KBM-7 (cell line): ENCODE results near the gene PRKRIP1.
"Not testable (repeated sequence)": the region's sequence is repeated elsewhere in the genome, so short reads cannot be mapped to it uniquely, and the experiment has no call there.

ENCODE experiments used
- DNase-seq: peaks from one replicate; pipeline ENCODE4 v3.0.0-alpha.2; 2015
- in situ Hi-C: fragments of 300-500 bp; cut with MboI; formaldehyde crosslinking; loops from 2 replicates; pipeline ENCODE4 v1.14.3; 2020; ENCODE audit warnings: low sequenced_read_pairs, low pct_unique_long_range_greater_than_20kb, mixed read lengths

PRKRIP1 gene

DNA sequence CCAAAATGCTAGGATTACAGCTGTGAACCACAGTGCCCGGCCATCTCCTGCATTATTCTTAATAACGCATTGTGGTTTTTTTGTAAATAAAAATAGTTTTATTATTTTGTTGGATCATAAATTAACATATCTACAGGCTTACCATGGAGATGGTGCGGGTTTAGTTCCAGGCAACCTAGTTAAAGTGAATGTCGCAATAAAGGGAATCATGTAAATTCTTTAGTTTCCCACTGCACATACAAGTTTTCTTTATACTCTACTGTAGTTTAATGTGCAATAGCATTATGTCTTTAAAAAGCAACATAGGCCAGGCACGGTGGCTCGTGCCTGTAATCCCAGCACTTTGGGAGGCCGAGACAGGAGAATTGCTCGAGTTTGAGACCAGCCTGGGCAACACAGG, 2.4 kb downstream of the PRKRIP1 start:
- in situ Hi-C loops = no loop called here

DNA sequence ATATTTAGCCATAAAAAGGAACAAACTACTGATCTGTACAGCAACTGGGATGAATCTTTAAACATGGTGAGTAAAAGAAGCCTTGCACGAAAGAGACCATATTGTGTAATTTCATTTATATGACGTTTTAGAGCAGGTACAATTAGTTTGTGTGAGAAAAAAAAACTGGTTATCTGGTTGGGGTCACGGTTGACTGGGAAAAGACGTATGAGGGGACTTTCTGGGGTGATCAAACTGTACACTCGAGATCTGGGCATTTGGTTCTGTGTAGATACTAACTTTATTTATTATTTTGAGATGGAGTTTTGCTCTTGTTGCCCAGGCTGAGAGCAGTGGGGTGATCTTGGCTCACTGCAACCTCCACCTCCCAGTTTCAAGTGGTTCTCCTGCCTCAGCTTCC, 4.2 kb downstream of the PRKRIP1 start:
- DNase-seq = no peak
- in situ Hi-C loops = no loop called here

More for the DNA sequence above, 2.4 kb downstream of the PRKRIP1 start:
- DNase-seq = no peak

DNA sequence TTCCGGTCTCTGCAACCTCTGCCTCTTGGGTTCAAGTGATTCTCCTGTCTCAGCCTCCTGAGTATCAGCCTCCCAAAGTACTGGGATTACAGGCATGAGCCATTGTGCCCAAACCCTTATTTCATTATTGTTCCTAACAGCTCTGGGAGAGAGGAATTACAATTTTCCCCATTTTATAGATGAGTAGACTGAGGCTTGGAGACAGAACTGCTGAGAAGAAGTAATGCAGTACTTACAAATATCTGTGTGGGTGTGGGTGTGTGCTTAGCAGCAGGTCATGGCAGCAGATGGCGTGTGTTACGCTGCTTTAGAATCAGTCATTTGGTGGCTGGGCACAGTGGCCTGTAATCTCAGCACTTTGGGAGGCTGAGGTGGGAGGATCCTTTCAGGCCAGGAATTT, 7.4 kb downstream of the PRKRIP1 start:
- DNase-seq = no peak
- in situ Hi-C loops = no loop called here

DNA sequence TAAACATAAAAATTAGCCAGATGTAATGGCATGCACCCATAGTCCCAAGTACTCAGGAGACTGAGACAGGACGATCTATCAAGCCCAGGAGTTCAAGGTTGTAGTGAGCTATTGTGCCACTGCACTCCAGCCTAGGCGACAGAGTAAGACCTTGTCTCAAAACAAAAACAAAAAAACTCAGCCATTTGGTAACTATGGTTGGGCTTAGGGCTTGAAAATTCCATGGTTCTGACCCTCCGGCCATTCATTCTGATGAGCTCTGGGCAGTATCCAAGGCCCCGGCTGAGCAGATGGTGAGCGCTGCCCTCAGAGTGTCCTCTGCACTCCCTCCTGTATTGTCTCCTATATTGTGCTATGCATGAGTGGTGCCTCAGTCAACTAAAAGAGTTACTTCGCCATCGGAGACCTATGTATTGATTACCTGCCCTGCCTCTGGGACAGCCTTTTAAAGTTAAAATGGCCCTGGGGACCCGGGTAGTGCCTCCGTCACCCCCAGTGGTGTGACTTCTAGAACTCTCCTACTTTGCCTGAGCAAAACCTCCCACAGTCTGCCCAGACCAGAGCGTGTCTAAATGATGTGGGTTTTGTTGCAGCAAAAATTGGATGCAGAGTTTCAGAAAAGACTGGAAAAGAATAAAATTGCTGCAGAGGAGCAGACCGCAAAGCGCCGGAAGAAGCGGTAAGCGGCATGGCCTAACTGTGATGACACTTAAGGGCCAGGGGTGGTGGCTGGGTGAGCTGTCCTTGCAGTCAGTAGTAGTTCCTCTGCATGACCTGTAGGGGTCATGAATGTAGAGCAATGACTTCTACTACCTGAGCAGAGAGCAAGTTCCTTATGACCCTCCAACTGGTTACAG, 8.1 kb downstream of the PRKRIP1 start:
- peak; percentile 73 for DNase-seq
- in situ Hi-C loops = no loop called here

DNA sequence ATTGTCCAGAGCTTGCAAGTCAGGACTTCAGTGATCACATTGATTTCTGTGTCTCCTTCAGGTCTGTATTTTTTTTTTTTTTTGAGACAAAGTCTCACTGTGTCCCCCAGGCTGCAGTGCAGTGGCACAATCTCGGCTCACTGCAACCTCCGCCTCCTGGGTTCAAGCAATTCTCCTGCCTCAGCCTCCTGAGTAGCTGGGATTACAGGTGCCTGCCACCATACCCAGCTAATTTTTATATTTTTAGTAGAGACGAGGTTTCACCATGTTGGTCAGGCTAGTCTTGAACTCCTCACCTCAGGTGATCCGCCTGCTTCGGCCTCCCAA, 8.7 kb downstream of the PRKRIP1 start:
- in situ Hi-C loops, DNase-seq: not testable (repeated sequence)

DNA sequence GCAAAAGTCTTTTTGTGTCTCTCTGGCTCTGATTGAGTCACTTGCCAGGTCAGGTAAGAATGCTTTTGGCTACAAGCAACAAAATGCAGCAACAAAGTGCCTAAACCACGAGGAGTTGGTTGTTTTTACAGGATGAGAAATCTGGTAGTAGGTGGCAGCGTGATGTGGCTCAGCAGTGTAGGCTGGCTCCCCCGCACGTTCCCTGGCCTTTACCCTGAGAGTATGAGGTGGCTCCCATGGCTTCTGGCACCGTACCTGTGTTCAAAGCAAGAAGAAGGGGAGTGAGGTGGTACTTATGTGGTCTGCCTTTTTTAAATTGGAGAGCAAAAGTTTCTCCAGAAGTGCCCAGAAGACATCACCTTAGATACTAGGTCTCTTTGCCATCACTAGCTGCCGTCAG, 11.7 kb downstream of the PRKRIP1 start:
- DNase-seq = no peak
- in situ Hi-C loops = no loop called here

DNA sequence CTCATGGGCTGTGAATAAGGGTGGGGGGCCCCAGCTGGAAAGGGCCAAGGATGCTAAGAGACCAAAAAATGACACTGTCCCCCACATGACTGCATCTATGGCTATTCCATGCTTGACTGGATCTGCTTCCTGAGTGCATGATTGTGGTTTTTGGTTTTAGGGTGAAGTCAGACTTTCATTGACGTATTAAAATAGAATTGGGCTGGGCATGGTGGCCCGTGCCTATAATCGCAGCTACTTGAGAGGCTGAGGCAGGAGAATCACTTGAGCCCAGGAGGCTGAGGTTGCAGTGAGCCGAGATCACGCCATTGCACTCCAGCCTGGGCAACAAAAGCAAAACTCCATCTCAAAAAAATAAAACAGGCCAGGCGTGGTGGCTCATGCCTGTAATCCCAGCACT, 12.4 kb downstream of the PRKRIP1 start:
- in situ Hi-C loops = not testable (repeated sequence)
- peak; percentile 41 for DNase-seq

DNA sequence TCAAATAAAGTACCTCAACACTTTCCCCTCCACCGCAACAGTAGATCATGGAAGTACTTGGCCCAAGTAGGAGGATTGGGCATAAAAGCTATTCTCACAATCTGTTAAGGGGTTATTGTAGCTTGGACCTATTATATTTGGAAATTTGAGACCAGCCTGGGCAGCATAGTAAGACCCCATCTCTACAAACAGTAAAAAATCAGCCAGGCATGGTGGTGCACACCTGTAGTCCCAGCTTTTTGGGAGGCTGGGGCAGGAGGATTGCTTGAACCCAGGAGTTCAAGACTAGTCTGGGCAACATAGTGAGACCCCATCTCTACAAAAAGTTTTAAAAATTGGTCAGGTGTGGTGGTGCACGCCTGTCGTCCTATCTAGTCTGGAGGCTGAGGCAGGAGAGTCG, 13.2 kb downstream of the PRKRIP1 start:
- in situ Hi-C loops = no loop called here
- no peak for DNase-seq

DNA sequence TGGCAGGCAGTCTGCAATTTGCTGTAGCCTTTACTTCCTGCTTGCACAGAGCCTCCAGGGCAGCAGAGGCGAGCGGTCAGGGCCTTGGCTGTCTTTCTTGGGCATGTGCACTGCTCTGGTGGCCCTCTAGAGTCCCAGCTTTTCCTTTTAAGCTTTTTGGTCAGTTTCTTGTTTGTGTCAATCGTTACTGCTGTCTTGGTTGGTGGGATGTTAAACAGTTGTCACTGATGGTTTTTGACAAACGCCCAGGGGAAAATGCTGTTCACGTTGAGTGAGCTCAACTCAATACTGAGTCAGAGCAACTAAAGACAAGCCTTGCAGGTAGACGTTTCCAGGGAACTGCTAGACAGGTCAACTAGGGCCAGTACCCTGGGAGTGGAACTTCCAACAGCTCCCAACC, 14.0 kb downstream of the PRKRIP1 start:
- in situ Hi-C loops = no loop called here
- DNase-seq = no peak

DNA sequence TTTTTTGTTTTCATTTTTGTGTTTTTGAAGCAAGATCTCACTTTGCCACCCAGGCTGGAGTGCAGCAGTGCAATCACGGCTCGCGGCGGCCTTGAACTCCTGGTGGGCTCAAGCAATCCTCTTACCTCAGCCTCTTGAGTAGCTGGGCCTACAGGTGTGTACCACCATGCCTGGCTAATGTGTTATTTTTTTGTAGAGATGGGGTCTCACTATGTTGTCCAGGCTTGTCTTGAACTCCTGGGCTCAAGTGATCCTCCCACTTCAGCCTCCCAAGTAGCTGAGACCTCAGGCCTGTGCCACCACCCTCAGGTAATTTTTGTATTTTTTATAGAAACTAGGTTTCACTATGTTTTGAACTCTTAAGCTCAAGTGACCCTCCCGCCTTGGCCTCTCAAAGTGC, 14.8 kb downstream of the PRKRIP1 start:
- in situ Hi-C loops = no loop called here
- DNase-seq = no peak

DNA sequence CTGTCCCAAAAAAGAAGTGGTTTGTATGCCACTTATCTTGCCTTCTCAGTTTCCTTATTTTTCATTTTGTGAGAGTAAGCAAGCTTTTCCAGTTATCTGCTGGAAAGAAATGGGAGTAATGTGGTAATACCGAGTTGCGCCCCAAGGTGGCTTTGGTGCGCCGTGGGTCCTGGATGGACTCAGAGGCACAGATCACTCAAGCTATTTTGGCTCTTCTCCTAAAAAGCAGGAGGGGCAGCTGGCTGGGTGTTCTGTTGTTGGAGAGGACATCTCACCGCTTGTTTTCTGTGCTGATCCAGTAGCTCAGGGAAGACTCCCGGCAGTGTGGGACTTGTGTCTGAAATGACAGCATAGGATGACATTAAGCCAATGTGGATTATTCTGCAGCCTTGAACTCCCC, 16.4 kb downstream of the PRKRIP1 start:
- in situ Hi-C loops = no loop called here
- DNase-seq = peak; percentile 71

DNA sequence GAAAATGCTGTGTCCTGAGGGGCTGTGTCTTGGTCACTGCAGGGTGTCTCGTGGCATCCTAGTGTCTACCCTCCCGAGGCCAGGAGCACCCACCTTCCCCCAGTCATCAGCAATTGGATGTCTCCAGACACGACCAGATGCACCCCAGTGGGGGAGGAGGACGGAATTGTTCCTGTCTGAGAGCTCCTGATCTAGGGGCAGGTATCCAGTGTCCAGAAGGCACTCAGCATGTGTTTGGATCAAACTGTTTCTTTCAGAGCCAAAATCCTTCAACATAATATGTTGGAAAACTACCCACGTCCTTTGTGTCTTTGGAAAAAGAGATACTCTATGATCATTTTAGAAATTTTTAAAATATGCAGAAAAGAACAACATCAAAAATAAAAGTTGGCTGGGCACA, 16.9 kb downstream of the PRKRIP1 start:
- in situ Hi-C loops = no loop called here
- no peak for DNase-seq

DNA sequence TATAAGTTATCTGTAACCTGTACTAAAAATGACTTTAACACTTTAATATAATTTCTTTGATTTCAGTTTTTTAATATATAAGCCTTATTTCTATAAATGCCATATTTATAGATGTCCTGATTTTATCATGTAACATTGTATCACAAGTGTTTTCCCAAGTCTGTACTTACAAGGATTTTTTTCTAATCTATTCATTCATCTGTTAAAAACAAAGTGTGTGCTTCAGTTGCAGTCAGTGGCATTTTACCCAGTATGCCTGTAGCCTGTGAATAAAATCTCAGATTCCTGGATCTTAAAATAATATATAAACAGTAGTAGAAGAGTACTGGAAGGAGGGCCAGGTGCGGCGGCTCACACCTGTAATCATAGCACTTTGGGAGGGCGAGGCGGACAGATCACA, 17.4 kb downstream of the PRKRIP1 start:
- in situ Hi-C loops = no loop called here

DNA sequence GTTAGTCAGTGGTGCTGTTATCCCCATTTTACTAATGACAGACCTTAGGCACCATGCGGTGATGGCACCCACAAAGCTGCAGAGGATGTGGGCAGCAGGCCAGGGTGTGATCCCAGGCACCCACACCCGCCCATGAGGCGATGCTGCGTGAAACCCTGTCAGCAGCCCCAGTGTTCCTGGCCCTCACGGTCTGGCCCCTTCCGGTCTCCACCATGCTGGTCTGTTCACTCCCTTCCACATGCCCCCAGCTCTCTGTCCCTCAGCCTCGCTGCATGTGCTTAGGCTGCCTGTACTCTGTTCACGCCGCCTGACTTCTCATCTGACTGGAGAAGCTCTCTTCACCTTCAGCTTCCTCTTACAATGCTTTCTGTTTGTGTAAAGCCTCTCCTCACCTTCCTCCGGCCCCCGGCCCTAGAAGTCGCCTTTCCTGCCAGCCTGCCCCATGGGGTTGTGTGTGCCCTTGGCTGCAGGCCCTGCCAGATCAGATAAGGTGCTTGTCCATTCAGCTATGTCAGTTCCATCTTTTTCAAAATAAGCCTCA, 19.6 kb downstream of the PRKRIP1 start:
- DNase-seq = peak; percentile 29
- in situ Hi-C loops = no loop called here

More for the DNA sequence above, 17.4 kb downstream of the PRKRIP1 start:
- DNase-seq = no peak

DNA sequence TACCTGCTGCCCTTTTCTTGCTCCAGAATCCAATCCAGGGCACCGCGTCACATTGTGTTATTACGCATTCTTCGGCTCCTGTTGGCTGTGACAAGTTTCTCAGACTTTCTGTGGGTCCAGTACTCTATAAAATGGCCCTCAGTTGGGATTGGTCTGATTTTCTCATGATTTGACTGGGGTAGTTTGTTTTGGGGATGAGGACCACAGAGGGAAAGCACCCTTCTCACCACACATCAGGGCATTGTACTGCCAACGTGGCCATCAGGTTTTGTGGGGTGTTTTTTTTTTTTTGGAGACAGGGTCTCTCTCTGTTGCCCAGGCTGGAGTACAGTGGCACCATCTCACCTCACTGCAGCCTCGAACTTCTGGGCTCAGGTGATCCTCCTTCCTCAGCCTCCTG, 20.2 kb downstream of the PRKRIP1 start:
- DNase-seq = no peak
- in situ Hi-C loops = no loop called here

DNA sequence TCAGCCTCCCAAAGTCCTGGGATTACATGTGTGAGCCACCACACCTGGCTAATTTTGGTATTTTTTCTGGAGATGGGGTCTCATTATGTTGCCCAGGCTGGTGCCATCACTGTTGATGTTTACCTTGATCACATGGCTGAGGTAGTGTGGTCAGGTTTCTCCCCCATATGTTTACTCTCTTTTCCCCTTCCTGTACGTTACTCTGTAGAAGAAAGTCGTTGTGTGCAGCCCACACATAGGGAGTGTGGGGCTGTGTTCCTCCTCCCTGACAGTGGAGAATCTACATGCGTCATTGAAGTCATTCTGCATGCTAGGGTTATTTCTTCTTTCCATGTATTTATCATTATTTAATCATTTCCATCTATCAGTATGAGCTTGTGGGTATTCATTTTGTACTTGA, 20.9 kb downstream of the PRKRIP1 start:
- in situ Hi-C loops = no loop called here
- no peak for DNase-seq

DNA sequence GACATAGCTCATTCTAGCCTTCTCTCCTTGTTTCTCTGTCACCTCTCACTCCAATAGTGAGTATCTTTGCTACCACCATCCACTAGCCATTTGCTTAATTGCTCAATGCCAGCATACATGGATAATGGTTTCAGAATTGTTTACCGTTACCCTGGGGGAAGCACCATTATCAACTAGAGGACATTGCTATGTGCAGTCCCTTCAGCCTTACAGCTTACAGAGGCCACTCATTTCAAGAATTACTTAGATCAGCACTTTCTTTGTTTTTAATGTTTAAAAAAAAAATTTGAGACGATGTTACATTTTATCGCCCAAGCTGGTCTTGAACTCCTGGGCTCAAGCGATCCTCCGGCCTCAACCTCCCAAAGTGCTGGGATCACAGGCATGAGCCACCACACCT, 22.4 kb downstream of the PRKRIP1 start:
- in situ Hi-C loops = no loop called here
- DNase-seq = no peak

DNA sequence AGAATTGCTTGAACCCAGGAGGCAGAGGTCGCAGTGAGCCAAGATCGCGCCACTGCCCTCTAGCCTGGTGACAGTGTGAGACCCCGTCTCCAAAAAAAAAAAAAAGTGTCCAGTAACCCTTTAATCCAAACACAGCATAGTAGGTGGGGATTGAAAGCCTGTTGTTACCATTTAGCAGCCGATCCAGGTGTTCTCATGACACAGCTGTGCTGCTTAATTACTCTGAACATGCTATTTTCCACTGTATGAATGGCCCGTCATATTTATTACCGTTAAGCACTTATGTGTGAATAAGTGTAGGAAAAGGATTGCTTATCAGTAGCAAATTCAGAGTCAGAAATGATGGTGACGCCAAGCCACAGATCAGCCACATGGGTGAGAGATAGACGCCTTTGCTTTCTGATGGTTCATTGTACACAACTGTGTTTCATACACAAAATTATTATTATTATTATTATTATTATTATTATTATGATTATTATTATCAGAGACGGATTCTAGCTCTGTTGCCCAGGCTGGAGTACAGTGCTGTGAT, 25.6 kb downstream of the PRKRIP1 start:
- in situ Hi-C loops = no loop called here
- no peak for DNase-seq

DNA sequence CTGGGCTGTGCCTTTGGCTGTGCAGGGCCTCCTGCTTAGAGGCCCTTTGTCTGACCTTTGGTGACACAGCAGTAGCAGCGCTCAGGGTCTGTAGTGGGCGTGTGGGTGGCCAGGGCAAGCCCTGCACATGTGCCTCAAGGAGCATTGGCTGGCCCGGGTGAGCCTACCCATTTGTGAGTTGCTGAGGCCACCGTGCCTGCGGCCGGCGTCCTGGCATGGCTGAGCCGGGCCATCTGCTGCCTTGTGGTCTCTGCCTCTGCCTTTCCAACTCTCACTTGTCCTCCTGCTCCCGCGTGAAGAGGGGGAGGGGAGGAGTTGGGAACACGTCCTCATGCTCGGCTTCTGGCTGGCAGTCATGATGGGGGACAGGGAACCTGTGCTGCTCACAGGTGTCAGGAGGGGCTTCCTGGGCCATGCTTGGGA, 28.0 kb downstream of the PRKRIP1 start:
- no peak for DNase-seq
- in situ Hi-C loops = no loop called here

DNA sequence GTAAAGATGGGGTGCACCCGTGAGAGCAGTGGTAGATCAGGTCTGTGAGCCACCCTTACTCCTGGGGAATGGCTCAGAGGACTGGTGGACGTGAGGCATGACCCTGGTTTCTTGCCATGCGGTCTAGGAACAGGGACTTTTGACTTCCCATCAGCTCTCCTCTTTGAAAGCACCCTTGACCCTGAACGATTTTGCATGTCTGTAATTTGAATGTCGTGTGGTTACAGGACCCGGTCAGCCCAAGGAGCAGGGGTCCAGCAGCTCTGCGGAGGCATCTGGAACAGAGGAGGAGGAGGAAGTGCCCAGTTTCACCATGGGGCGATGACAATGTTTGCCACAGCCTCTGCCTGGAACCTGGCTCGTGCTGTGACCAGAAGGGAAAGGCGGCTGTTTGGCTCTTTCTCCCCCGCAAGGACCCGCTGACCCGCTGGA, 28.6 kb downstream of the PRKRIP1 start:
- in situ Hi-C loops = no loop called here
- no peak for DNase-seq
